GM23338 (cell line): ENCODE measurements around the gene MS4A6A. TPM values are rescaled to one million over a fixed set of nuclear protein-coding genes. Genes with fewer than 3 reads are reported as not detected.

Experiments used
- ATAC-seq: fragments of 200-7000 bp; cut with Tn5 transposase; 3 replicates; pipeline ENCODE4 v1.9.1; 2020
- DNase-seq: peaks from one replicate; pipeline ENCODE4 v3.0.0-alpha.2; 2015; ENCODE audit warnings: low spot score
- H2AFZ ChIP-seq: fragments of 200-600 bp; sonication (generic); 2 replicates; pipeline ENCODE4 v1.8.0; 2016; ENCODE audit warnings: antibody characterized with exemption, mild to moderate bottlenecking, moderate library complexity
- H3F3A ChIP-seq: fragments of 200-600 bp; sonication (generic); replicated peaks from 2 replicates; pipeline ENCODE4 v1.8.0; 2017; ENCODE audit warnings: antibody characterized with exemption, mixed run types, low read depth
- H3K27ac ChIP-seq: fragments of 200-600 bp; sonication (generic); 2 replicates; pipeline ENCODE4 v1.6.1; 2016; ENCODE audit warnings: low read depth
- H3K27me3 ChIP-seq: fragments of 200-600 bp; sonication (generic); 2 replicates; pipeline ENCODE4 v1.8.0; 2016; ENCODE audit warnings: mild to moderate bottlenecking, mixed run types, moderate library complexity; ENCODE audit not compliant: insufficient read depth
- H3K36me3 ChIP-seq: fragments of 200-600 bp; sonication (generic); 2 replicates; pipeline ENCODE4 v1.8.0; 2016; ENCODE audit warnings: mild to moderate bottlenecking; ENCODE audit not compliant: insufficient read depth
- H3K4me1 ChIP-seq: fragments of 200-600 bp; sonication (generic); 2 replicates; pipeline ENCODE4 v1.8.0; 2016; ENCODE audit warnings: mild to moderate bottlenecking, moderate library complexity; ENCODE audit not compliant: insufficient read depth
- H3K4me2 ChIP-seq: fragments of 200-600 bp; sonication (generic); 2 replicates; pipeline ENCODE4 v1.7.1; 2017; ENCODE audit warnings: mixed run types
- H3K4me3 ChIP-seq: fragments of 200-600 bp; sonication (generic); 2 replicates; pipeline ENCODE4 v1.6.1; 2016; ENCODE audit warnings: mixed run types
- H3K79me2 ChIP-seq: fragments of 200-600 bp; sonication (generic); replicated peaks from 2 replicates; pipeline ENCODE4 v1.8.0; 2017; ENCODE audit warnings: mild to moderate bottlenecking; ENCODE audit not compliant: insufficient read depth
- H3K9me2 ChIP-seq: fragments of 200-600 bp; sonication (generic); 2 replicates; pipeline ENCODE4 v1.8.0; 2017; ENCODE audit not compliant: insufficient read depth
- H4K20me1 ChIP-seq: fragments of 200-600 bp; sonication (generic); replicated peaks from 2 replicates; pipeline ENCODE4 v1.8.0; 2017; ENCODE audit warnings: mild to moderate bottlenecking; ENCODE audit not compliant: insufficient read depth
- H3K27ac Mint-ChIP-seq: 2 replicates; pipeline ENCODE4 v1.8.0; 2020; ENCODE audit warnings: inconsistent platforms, mild to moderate bottlenecking, moderate library complexity, mixed read lengths
- H3K27me3 Mint-ChIP-seq: 3 replicates; pipeline ENCODE4 v1.8.0; 2022; ENCODE audit warnings: low read depth, mild to moderate bottlenecking, moderate library complexity, mixed read lengths, inconsistent platforms; ENCODE audit not compliant: insufficient read depth, poor library complexity
- H3K36me3 Mint-ChIP-seq: 3 replicates; pipeline ENCODE4 v1.8.0; 2021; ENCODE audit warnings: low read depth, mild to moderate bottlenecking, inconsistent platforms, moderate library complexity, mixed read lengths
- H3K4me1 Mint-ChIP-seq: 3 replicates; pipeline ENCODE4 v1.8.0; 2020; ENCODE audit warnings: mild to moderate bottlenecking, inconsistent platforms, mixed read lengths
- H3K4me3 Mint-ChIP-seq: 3 replicates; pipeline ENCODE4 v1.8.0; 2021; ENCODE audit warnings: moderate library complexity, mild to moderate bottlenecking, inconsistent platforms, mixed read lengths
- H3K9me3 Mint-ChIP-seq: 3 replicates; pipeline ENCODE4 v1.8.0; 2020; ENCODE audit warnings: moderate library complexity, mild to moderate bottlenecking, inconsistent platforms, mixed read lengths
- CREB1 ChIP-seq: fragments of 250-450 bp; sonication (Bioruptor Pico); IDR thresholded peaks from 2 replicates; pipeline ENCODE4 v1.5.0; 2020; ENCODE audit warnings: low read depth, mild to moderate bottlenecking, moderate library complexity
- EZH2 ChIP-seq: fragments of 200-600 bp; sonication (generic); IDR thresholded peaks from one replicate; pipeline ENCODE4 v1.8.0; 2017; ENCODE audit warnings: antibody characterized with exemption, mild to moderate bottlenecking, low read depth; ENCODE audit not compliant: unreplicated experiment
- EZH2phosphoT487 ChIP-seq: fragments of 200-600 bp; sonication (generic); IDR thresholded peaks from one replicate; pipeline ENCODE4 v1.8.1; 2018; ENCODE audit warnings: antibody characterized with exemption; ENCODE audit not compliant: unreplicated experiment
- JUNB ChIP-seq: IDR thresholded peaks from one replicate; pipeline ENCODE4 v1.6.1; 2016; ENCODE audit warnings: antibody characterized with exemption; ENCODE audit not compliant: unreplicated experiment
- NANOG ChIP-seq: IDR thresholded peaks from 2 replicates; pipeline ENCODE4 v1.6.1; 2016; ENCODE audit warnings: antibody characterized with exemption, borderline replicate concordance
- POLR2AphosphoS5 ChIP-seq: IDR thresholded peaks from 2 replicates; pipeline ENCODE4 v1.6.1; 2016; ENCODE audit warnings: antibody characterized with exemption, low read depth
- STAT1 ChIP-seq: IDR thresholded peaks from one replicate; pipeline ENCODE4 v1.6.1; 2016; ENCODE audit warnings: antibody characterized with exemption; ENCODE audit not compliant: unreplicated experiment
- ZNF114 ChIP-seq: fragments of 250-450 bp; sonication (Bioruptor Pico); IDR thresholded peaks from 2 replicates; pipeline ENCODE4 v1.5.0; 2020; ENCODE audit warnings: mild to moderate bottlenecking, moderate library complexity
- ZNF331 ChIP-seq: fragments of 250-450 bp; sonication (Bioruptor Pico); IDR thresholded peaks from 2 replicates; pipeline ENCODE4 v1.5.0; 2020; ENCODE audit warnings: low read depth, mild to moderate bottlenecking, moderate library complexity
- polyA plus RNA-seq: library from polyadenylated mRNA; unstranded; fragments of >200 nt; fragmentation: Nextera tagmentation; extraction: Ambion mirVana; gene quantifications from 2 replicates; pipeline ENCODE4 v1.2.1, GENCODE V29; 2016
- total RNA-seq: library from RNA; depleted of rRNA; stranded (reverse); fragments of >200 nt; shearing (Covaris generic); gene quantifications from 2 replicates; pipeline ENCODE4 v1.2.3, GENCODE V29; 2014
- TF ChIP-seq, protein P1 (sequence below), 2 experiments: fragments of 200-600 bp in 1 of 2; sonication (generic) in 1 of 2; conservative IDR thresholded peaks; 2 replicates each; pipeline versions ENCODE4 v1.5.1 to v1.6.1; 2016 to 2017; ENCODE audit warnings: antibody characterized with exemption in 2 of 2, low read depth in 2 of 2, mild to moderate bottlenecking in 2 of 2, moderate library complexity in 1 of 2
- TF ChIP-seq, protein P2 (sequence below): fragments of 250-450 bp; sonication (Bioruptor Pico); IDR thresholded peaks from 2 replicates; pipeline ENCODE4 v1.5.0; 2020; ENCODE audit warnings: mild to moderate bottlenecking, moderate library complexity
- TF ChIP-seq, protein P3 (sequence below): IDR thresholded peaks from one replicate; pipeline ENCODE4 v1.6.1; 2018; ENCODE audit warnings: antibody characterized with exemption; ENCODE audit not compliant: unreplicated experiment
- TF ChIP-seq, protein P4 (sequence below): IDR thresholded peaks from 2 replicates; pipeline ENCODE4 v1.6.1; 2016; ENCODE audit warnings: antibody characterized with exemption

The MS4A6A gene
- total and polyA plus RNA-seq, 2 experiments from 2014 or later: not detected

DNA sequence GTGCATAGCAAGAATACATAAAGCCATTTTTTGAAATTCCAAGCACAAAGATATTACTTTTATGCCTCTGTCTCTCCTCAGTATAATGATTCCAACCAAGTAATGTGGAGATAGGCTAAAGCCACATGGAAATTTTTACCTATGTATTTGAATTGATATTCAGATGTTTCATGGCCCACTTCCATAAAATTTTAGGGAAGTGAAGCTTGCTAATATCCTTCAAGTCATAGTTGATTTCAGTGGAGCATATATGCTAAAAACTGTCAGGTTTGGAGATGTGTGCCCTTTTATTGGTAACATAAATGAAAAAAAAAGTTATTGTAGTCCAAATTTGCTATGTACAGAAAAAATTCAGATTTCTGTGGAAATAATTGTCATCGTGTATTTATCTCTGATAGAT is 47.8 kb upstream of the MS4A6A start:
- DNase-seq: no peak
- Histone ChIP-seq H3K36me3 (no peaks in the 10 kb centered on the region), H3K4me1 (no peaks in the 10 kb centered on the region), H3K27me3 (no peaks in the 10 kb centered on the region), H2AFZ (no peak overlapping the region), H3K4me2 (no peak overlapping the region), H3K4me3 (no peak overlapping the region), H3K27ac (no peak overlapping the region), H3K79me2 (no peaks in the 10 kb centered on the region), H3F3A (no peaks in the 10 kb centered on the region), H3K9me2 (0 out of 2 replicates have a peak, but pooled peaks cover 4% of the 10 kb centered on the region), H4K20me1 (no peaks in the 10 kb centered on the region)
- TF ChIP-seq ZNF331 (no peak), STAT1 (no peak), JUNB (no peak), ZNF114 (CRISPR knock-in tag) (no peak), EZH2 (no peak), NANOG (no peak), EZH2phosphoT487 (no peak), POLR2AphosphoS5 (no peak), CREB1 (CRISPR knock-in tag) (no peak)
- TF ChIP-seq, protein P1, sequence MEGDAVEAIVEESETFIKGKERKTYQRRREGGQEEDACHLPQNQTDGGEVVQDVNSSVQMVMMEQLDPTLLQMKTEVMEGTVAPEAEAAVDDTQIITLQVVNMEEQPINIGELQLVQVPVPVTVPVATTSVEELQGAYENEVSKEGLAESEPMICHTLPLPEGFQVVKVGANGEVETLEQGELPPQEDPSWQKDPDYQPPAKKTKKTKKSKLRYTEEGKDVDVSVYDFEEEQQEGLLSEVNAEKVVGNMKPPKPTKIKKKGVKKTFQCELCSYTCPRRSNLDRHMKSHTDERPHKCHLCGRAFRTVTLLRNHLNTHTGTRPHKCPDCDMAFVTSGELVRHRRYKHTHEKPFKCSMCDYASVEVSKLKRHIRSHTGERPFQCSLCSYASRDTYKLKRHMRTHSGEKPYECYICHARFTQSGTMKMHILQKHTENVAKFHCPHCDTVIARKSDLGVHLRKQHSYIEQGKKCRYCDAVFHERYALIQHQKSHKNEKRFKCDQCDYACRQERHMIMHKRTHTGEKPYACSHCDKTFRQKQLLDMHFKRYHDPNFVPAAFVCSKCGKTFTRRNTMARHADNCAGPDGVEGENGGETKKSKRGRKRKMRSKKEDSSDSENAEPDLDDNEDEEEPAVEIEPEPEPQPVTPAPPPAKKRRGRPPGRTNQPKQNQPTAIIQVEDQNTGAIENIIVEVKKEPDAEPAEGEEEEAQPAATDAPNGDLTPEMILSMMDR (conservative IDR thresholded peaks at IDR 0.05; ENCODE audit: low read depth in 2 of 2): no peak
- TF ChIP-seq, protein P2, sequence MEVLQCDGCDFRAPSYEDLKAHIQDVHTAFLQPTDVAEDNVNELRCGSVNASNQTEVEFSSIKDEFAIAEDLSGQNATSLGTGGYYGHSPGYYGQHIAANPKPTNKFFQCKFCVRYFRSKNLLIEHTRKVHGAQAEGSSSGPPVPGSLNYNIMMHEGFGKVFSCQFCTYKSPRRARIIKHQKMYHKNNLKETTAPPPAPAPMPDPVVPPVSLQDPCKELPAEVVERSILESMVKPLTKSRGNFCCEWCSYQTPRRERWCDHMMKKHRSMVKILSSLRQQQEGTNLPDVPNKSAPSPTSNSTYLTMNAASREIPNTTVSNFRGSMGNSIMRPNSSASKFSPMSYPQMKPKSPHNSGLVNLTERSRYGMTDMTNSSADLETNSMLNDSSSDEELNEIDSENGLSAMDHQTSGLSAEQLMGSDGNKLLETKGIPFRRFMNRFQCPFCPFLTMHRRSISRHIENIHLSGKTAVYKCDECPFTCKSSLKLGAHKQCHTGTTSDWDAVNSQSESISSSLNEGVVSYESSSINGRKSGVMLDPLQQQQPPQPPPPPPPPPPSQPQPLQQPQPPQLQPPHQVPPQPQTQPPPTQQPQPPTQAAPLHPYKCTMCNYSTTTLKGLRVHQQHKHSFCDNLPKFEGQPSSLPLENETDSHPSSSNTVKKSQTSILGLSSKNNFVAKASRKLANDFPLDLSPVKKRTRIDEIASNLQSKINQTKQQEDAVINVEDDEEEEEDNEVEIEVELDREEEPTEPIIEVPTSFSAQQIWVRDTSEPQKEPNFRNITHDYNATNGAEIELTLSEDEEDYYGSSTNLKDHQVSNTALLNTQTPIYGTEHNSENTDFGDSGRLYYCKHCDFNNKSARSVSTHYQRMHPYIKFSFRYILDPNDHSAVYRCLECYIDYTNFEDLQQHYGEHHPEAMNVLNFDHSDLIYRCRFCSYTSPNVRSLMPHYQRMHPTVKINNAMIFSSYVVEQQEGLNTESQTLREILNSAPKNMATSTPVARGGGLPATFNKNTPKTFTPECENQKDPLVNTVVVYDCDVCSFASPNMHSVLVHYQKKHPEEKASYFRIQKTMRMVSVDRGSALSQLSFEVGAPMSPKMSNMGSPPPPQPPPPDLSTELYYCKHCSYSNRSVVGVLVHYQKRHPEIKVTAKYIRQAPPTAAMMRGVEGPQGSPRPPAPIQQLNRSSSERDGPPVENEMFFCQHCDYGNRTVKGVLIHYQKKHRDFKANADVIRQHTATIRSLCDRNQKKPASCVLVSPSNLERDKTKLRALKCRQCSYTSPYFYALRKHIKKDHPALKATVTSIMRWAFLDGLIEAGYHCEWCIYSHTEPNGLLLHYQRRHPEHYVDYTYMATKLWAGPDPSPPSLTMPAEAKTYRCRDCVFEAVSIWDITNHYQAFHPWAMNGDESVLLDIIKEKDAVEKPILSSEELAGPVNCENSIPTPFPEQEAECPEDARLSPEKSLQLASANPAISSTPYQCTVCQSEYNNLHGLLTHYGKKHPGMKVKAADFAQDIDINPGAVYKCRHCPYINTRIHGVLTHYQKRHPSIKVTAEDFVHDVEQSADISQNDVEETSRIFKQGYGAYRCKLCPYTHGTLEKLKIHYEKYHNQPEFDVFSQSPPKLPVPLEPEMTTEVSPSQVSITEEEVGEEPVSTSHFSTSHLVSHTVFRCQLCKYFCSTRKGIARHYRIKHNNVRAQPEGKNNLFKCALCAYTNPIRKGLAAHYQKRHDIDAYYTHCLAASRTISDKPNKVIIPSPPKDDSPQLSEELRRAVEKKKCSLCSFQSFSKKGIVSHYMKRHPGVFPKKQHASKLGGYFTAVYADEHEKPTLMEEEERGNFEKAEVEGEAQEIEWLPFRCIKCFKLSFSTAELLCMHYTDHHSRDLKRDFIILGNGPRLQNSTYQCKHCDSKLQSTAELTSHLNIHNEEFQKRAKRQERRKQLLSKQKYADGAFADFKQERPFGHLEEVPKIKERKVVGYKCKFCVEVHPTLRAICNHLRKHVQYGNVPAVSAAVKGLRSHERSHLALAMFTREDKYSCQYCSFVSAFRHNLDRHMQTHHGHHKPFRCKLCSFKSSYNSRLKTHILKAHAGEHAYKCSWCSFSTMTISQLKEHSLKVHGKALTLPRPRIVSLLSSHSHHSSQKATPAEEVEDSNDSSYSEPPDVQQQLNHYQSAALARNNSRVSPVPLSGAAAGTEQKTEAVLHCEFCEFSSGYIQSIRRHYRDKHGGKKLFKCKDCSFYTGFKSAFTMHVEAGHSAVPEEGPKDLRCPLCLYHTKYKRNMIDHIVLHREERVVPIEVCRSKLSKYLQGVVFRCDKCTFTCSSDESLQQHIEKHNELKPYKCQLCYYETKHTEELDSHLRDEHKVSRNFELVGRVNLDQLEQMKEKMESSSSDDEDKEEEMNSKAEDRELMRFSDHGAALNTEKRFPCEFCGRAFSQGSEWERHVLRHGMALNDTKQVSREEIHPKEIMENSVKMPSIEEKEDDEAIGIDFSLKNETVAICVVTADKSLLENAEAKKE (CRISPR knock-in tag): no peak
- TF ChIP-seq, protein P3, sequence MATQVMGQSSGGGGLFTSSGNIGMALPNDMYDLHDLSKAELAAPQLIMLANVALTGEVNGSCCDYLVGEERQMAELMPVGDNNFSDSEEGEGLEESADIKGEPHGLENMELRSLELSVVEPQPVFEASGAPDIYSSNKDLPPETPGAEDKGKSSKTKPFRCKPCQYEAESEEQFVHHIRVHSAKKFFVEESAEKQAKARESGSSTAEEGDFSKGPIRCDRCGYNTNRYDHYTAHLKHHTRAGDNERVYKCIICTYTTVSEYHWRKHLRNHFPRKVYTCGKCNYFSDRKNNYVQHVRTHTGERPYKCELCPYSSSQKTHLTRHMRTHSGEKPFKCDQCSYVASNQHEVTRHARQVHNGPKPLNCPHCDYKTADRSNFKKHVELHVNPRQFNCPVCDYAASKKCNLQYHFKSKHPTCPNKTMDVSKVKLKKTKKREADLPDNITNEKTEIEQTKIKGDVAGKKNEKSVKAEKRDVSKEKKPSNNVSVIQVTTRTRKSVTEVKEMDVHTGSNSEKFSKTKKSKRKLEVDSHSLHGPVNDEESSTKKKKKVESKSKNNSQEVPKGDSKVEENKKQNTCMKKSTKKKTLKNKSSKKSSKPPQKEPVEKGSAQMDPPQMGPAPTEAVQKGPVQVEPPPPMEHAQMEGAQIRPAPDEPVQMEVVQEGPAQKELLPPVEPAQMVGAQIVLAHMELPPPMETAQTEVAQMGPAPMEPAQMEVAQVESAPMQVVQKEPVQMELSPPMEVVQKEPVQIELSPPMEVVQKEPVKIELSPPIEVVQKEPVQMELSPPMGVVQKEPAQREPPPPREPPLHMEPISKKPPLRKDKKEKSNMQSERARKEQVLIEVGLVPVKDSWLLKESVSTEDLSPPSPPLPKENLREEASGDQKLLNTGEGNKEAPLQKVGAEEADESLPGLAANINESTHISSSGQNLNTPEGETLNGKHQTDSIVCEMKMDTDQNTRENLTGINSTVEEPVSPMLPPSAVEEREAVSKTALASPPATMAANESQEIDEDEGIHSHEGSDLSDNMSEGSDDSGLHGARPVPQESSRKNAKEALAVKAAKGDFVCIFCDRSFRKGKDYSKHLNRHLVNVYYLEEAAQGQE: no peak
- TF ChIP-seq, protein P4, sequence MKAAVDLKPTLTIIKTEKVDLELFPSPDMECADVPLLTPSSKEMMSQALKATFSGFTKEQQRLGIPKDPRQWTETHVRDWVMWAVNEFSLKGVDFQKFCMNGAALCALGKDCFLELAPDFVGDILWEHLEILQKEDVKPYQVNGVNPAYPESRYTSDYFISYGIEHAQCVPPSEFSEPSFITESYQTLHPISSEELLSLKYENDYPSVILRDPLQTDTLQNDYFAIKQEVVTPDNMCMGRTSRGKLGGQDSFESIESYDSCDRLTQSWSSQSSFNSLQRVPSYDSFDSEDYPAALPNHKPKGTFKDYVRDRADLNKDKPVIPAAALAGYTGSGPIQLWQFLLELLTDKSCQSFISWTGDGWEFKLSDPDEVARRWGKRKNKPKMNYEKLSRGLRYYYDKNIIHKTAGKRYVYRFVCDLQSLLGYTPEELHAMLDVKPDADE: no peak
- no peaks in the 10 kb centered on the region for H3K4me1 Mint-ChIP-seq
- ATAC-seq: no peak
- no peaks in the 10 kb centered on the region for H3K9me3 Mint-ChIP-seq
- H3K36me3 Mint-ChIP-seq: no peaks in the 10 kb centered on the region
- H3K27me3 Mint-ChIP-seq: peaks cover 6% of the 10 kb centered on the region
- no peak overlapping the region for H3K4me3 Mint-ChIP-seq
- H3K27ac Mint-ChIP-seq: no peak overlapping the region
